GM12878 (cell line): Measurements from ENCODE around the gene IER2. TPM values are rescaled to one million over a fixed set of nuclear protein-coding genes. Genes with fewer than 3 reads are reported as not detected.

Experiments
- ATAC-seq: fragments of 200-7000 bp; cut with Tn5 transposase; 3 replicates; pipeline ENCODE4 v1.9.1; 2020; ENCODE audit warnings: mild to moderate bottlenecking, moderate library complexity
- BruUV-seq: library from RNA; stranded (reverse); fragments of 400-500 nt; replicated peaks from 2 replicates; lab custom pipeline; 2021; lab: Mats Ljungman, UMichigan
- CTCF ChIA-PET: fragments of 300-600 bp; sonication (Branson Sonifier 250); formaldehyde crosslinking; extraction: SDS; loops from one replicate; lab custom pipeline; 2021; ENCODE audit warnings: inconsistent platforms; lab: Yijun Ruan, JAX
- POLR2A ChIA-PET: fragments of 350-600 bp; formaldehyde crosslinking; extraction: SDS; loops from one replicate; lab custom pipeline; 2021; ENCODE audit warnings: inconsistent platforms; lab: Charles Lee
- RAD21 ChIA-PET: fragments of 300-600 bp; sonication (Branson Sonifier 250); formaldehyde crosslinking; loops from one replicate; lab custom pipeline; 2023; ENCODE audit warnings: antibody characterized with exemption; ENCODE audit not compliant: unreplicated experiment; lab: Charles Lee
- SMC1A ChIA-PET: fragments of 300-600 bp; sonication (Branson Sonifier 250); formaldehyde crosslinking; loops from one replicate; lab custom pipeline; 2023; ENCODE audit not compliant: unreplicated experiment, uncharacterized antibody; lab: Charles Lee
- DNase-seq: peaks from one replicate; pipeline ENCODE4 v3.0.0-alpha.2; 2011; ENCODE audit warnings: low read depth, low spot score
- FAIRE-seq: peaks from 3 replicates; lab custom pipeline; 2011; peaks lifted over from hg19 to GRCh38; lab: Jason Lieb, UNC
- H2AFZ ChIP-seq: 2 replicates; pipeline ENCODE4 v1.6.0; 2011; ENCODE audit warnings: low read depth, low read length, control low read depth; ENCODE audit not compliant: control insufficient read depth
- H3K27ac ChIP-seq: 2 replicates; pipeline ENCODE4 v1.5.1; 2011; ENCODE audit warnings: control low read depth; ENCODE audit not compliant: control insufficient read depth, insufficient read depth
- H3K27me3 ChIP-seq, 2 experiments: replicated peaks in 1 of 2; 2 replicates each; pipeline versions ENCODE4 v1.6.0 to v1.6.1; 2011; ENCODE audit warnings: low read length in 1 of 2; ENCODE audit not compliant: control insufficient read depth in 2 of 2, insufficient read depth in 2 of 2
- H3K36me3 ChIP-seq, 2 experiments: 2 replicates each; pipeline ENCODE4 v1.5.1; 2011; ENCODE audit warnings: low read length in 1 of 2; ENCODE audit not compliant: control insufficient read depth in 2 of 2, insufficient read depth in 2 of 2
- H3K4me1 ChIP-seq: 2 replicates; pipeline ENCODE4 v1.6.1; 2011; ENCODE audit warnings: mild to moderate bottlenecking, low read length, moderate library complexity, mixed read lengths; ENCODE audit not compliant: control insufficient read depth, insufficient read depth
- H3K4me2 ChIP-seq: 2 replicates; pipeline ENCODE4 v1.6.0; 2011; ENCODE audit warnings: control low read depth; ENCODE audit not compliant: control insufficient read depth, insufficient read depth
- H3K4me3 ChIP-seq: fragments of 200-600 bp; sonication (generic); 2 replicates; pipeline ENCODE4 v1.5.1; 2016
- H3K79me2 ChIP-seq: 2 replicates; pipeline ENCODE4 v1.6.0; 2011; ENCODE audit warnings: low read length; ENCODE audit not compliant: control insufficient read depth, insufficient read depth
- H3K9ac ChIP-seq: 2 replicates; pipeline ENCODE4 v1.8.0; 2011; ENCODE audit warnings: low read length, control low read depth, mixed read lengths; ENCODE audit not compliant: control insufficient read depth, insufficient read depth
- H3K9me3 ChIP-seq: replicated peaks from 3 replicates; pipeline ENCODE4 v1.5.1; 2011; ENCODE audit warnings: mild to moderate bottlenecking, low read length; ENCODE audit not compliant: control insufficient read depth, insufficient read depth
- H4K20me1 ChIP-seq: 2 replicates; pipeline ENCODE4 v1.6.0; 2011; ENCODE audit not compliant: control insufficient read depth, insufficient read depth
- BACH1 ChIP-seq: fragments of 450-650 bp; IDR thresholded peaks from 2 replicates; pipeline ENCODE4 v1.6.1; 2017; ENCODE audit warnings: mild to moderate bottlenecking, borderline replicate concordance
- EGR1 ChIP-seq, 2 experiments: IDR thresholded peaks; 1 replicate in 1 of 2; 2 replicates in 1 of 2; pipeline ENCODE4 v1.6.1; 2011 to 2012; ENCODE audit warnings: low read depth in 2 of 2, low read length in 2 of 2, borderline replicate concordance in 1 of 2, mild to moderate bottlenecking in 1 of 2, moderate library complexity in 1 of 2
- IRF3 ChIP-seq: fragments of 450-650 bp; IDR thresholded peaks from 2 replicates; pipeline ENCODE4 v1.6.1; 2014; ENCODE audit warnings: mild to moderate bottlenecking
- MLLT1 ChIP-seq: fragments of 450-650 bp; IDR thresholded peaks from 2 replicates; pipeline ENCODE4 v1.6.1; 2016; ENCODE audit warnings: mild to moderate bottlenecking
- RAD21 ChIP-seq: IDR thresholded peaks from 2 replicates; pipeline ENCODE4 v1.6.1; 2011; ENCODE audit warnings: mild to moderate bottlenecking, low read depth, low read length, moderate library complexity; ENCODE audit not compliant: insufficient read depth
- SREBF2 ChIP-seq: IDR thresholded peaks from 2 replicates; pipeline ENCODE4 v1.6.1; 2012; ENCODE audit warnings: mild to moderate bottlenecking, low read length
- TCF3 ChIP-seq: IDR thresholded peaks from 2 replicates; pipeline ENCODE4 v1.6.1; 2012; ENCODE audit warnings: low read depth, mild to moderate bottlenecking, low read length, borderline replicate concordance; ENCODE audit not compliant: insufficient read depth
- ZBTB4 ChIP-seq: fragments of 450-650 bp; formaldehyde crosslinking; IDR thresholded peaks from 2 replicates; pipeline ENCODE4 v1.4.0; 2022; ENCODE audit warnings: mild to moderate bottlenecking, moderate library complexity
- WGBS: methylation state at CpG from one replicate; pipeline ENCODE4 v1.1.6; 2016; ENCODE audit warnings: low lambda C conversion rate; ENCODE audit not compliant: insufficient replicate concordance, insufficient coverage; ENCODE audit errors: missing lambda C conversion rate; 5-methylcytosine and 5-hydroxymethylcytosine counted together
- in situ Hi-C: fragments of 300-500 bp; cut with MboI; formaldehyde crosslinking; loops from 9 replicates; pipeline ENCODE4 v1.14.3; 2018; ENCODE audit warnings: mixed read lengths
- intact Hi-C: fragments of 100-400 bp; cut with micrococcal nuclease; formaldehyde crosslinking; loops from one replicate; pipeline ENCODE4 v1.14.2; 2022; ENCODE audit not compliant: unreplicated experiment
- polyA plus RNA-seq, 11 experiments: library from polyadenylated mRNA; depleted of rRNA in 4 of 11; unstranded in 6 of 11; stranded (reverse) in 5 of 11; fragments of >200 nt; fragmentation: Nextera tagmentation in 4 of 11; fragmentation: Illumina TruSeq in 1 of 11; extraction: Ambion mirVana in 4 of 11; extraction: Trizol in 1 of 11; gene quantifications; 1 replicate in 1 of 11; 2 replicates in 10 of 11; pipeline versions ENCODE4 v1.2.1 to v1.2.3, GENCODE V29; 2011 to 2016; ENCODE audit warnings: inconsistent platforms in 2 of 11, missing spikeins in 2 of 11, low read depth in 1 of 11
- total RNA-seq, 4 experiments: library from RNA; depleted of rRNA in 3 of 4; stranded (reverse); fragments of >200 nt in 3 of 4; fragmentation: Illumina TruSeq in 1 of 4; extraction: Trizol in 1 of 4; gene quantifications; 2 replicates each; pipeline versions ENCODE4 v1.2.1 to v1.2.3, GENCODE V29; 2013 to 2021

The IER2 gene
- total and polyA plus RNA-seq, 10 of the 15 experiments (the other 5 are each of a cell fraction or from before 2014, with no cell fraction given) = 2.8 to 94.5 (median 24.9) TPM

GRCh38 chr19:13137290-13137794, 12.9 kb upstream of the IER2 start:
- no peaks in the 10 kb centered on the region for H3K27me3 ChIP-seq
- no peak overlapping the region for H3K27ac ChIP-seq
- ChIA-PET CTCF (no interaction called here), SMC1A (no interaction called here), RAD21 (no interaction called here), POLR2A (no interaction called here)
- H3K36me3 ChIP-seq = peaks cover 11 to 32% of the 10 kb centered on the region in 2 experiments
- no peak for DNase-seq
- whole genome bisulfite sequencing = 95% methylated on average over 28 of the region's 28 CpGs
- H3K4me2 ChIP-seq = no peak overlapping the region
- in situ Hi-C loops (no loop called here), intact Hi-C loops (no loop called here)
- no peak overlapping the region for H3K9ac ChIP-seq
- H3K4me3 ChIP-seq = no peak overlapping the region
- no peaks in the 10 kb centered on the region; the same call in 1 of the 2 replicates for H3K79me2 ChIP-seq
- ATAC-seq = no peak
- TF ChIP-seq TCF3 (no peak), IRF3 (no peak), BACH1 (no peak), EGR1 (IDR thresholded peaks at IDR 0.05; ENCODE audit: borderline replicate concordance in 1 of 2, low read depth in 2 of 2, low read length in 2 of 2) (no peak), ZBTB4 (CRISPR knock-in tag) (no peak), RAD21 (no peak), SREBF2 (no peak), MLLT1 (no peak)
- no peak overlapping the region for H2AFZ ChIP-seq
- H3K4me1 ChIP-seq = no peaks in the 10 kb centered on the region
- no TSS peak for BruUV-seq
- FAIRE-seq = no peak
- H4K20me1 ChIP-seq = no peaks in the 10 kb centered on the region; the same call in 1 of the 2 replicates
- H3K9me3 ChIP-seq = no peaks in the 10 kb centered on the region
